Natural killer cell (primary cell): Measurements from ENCODE around the gene ACCSL. TPM values are rescaled to one million over a fixed set of nuclear protein-coding genes. Genes with fewer than 3 reads are reported as not detected.

ENCODE experiments used
- ATAC-seq, 3 donors: fragments of 150-1000 bp in 2 of 3; fragments of 200-7000 bp in 1 of 3; cut with Tn5 transposase; 1 replicate in 1 of 3; 2 replicates in 2 of 3; pipeline ENCODE4 v1.10.0; 2021; ENCODE audit warnings: mild to moderate bottlenecking in 2 of 3, moderate library complexity in 2 of 3
- DNase-seq, 2 donors: peaks; one replicate each; pipeline versions ENCODE4 v3.0.0 to v3.0.0-alpha.2; 2013 to 2021; ENCODE audit warnings: mixed read lengths in 1 of 2
- H3K27ac ChIP-seq: one replicate; pipeline ENCODE4 v1.5.1; 2013; ENCODE audit warnings: mild to moderate bottlenecking, low read length
- H3K27me3 ChIP-seq: one replicate; pipeline ENCODE4 v1.6.1; 2013; ENCODE audit warnings: low read length; ENCODE audit not compliant: control insufficient read depth, insufficient read depth
- H3K36me3 ChIP-seq: one replicate; pipeline ENCODE4 v1.6.1; 2013; ENCODE audit warnings: low read length; ENCODE audit not compliant: control insufficient read depth, insufficient read depth
- H3K4me1 ChIP-seq: one replicate; pipeline ENCODE4 v1.6.1; 2013; ENCODE audit warnings: low read length; ENCODE audit not compliant: control insufficient read depth, insufficient read depth
- H3K4me3 ChIP-seq: one replicate; pipeline ENCODE4 v1.5.1; 2013; ENCODE audit warnings: low read length
- H3K9me3 ChIP-seq: one replicate; pipeline ENCODE4 v1.6.1; 2013; ENCODE audit warnings: low read length; ENCODE audit not compliant: control insufficient read depth, insufficient read depth
- H3K27ac Mint-ChIP-seq, 2 donors: one replicate each; pipeline ENCODE4 v1.8.0; 2022; ENCODE audit warnings: mild to moderate bottlenecking in 2 of 2, mixed read lengths in 2 of 2, moderate library complexity in 1 of 2
- H3K27me3 Mint-ChIP-seq, 2 donors: one replicate each; pipeline ENCODE4 v1.8.0; 2022; ENCODE audit warnings: low read depth in 2 of 2, mixed read lengths in 2 of 2
- H3K36me3 Mint-ChIP-seq: one replicate; pipeline ENCODE4 v1.8.0; 2022; ENCODE audit warnings: mixed read lengths
- H3K4me1 Mint-ChIP-seq, 2 donors: one replicate each; pipeline ENCODE4 v1.8.0; 2022; ENCODE audit warnings: mixed read lengths in 2 of 2
- H3K4me3 Mint-ChIP-seq: one replicate; pipeline ENCODE4 v1.8.0; 2022; ENCODE audit warnings: mild to moderate bottlenecking, moderate library complexity, mixed read lengths
- H3K9me3 Mint-ChIP-seq, 2 donors: one replicate each; pipeline ENCODE4 v1.8.0; 2022; ENCODE audit warnings: mixed read lengths in 2 of 2
- WGBS: methylation state at CpG from one replicate; pipeline ENCODE4 v1.1.7; 2013; ENCODE audit warnings: missing lambda C conversion rate; ENCODE audit not compliant: insufficient coverage; 5-methylcytosine and 5-hydroxymethylcytosine counted together
- intact Hi-C: fragments of 100-400 bp; cut with micrococcal nuclease; formaldehyde crosslinking; loops from one replicate; pipeline ENCODE4 v1.14.2; 2022
- total RNA-seq, 4 donors: library from RNA; stranded (reverse); fragments of 120-200 nt in 1 of 4; gene quantifications; one replicate each; pipeline versions ENCODE4 v1.2.3 to v1.2.4, GENCODE V29; 2013 to 2022
- TF ChIP-seq, protein P1 (sequence below): fragments of 200-600 bp; IDR thresholded peaks from one replicate; pipeline ENCODE4 v1.8.0; 2022; ENCODE audit warnings: antibody characterized with exemption

Gene ACCSL
- total RNA-seq, 3 donors from 2014 or later (not counting 1 experiment from before 2014, with no cell fraction given), result not detected

DNA sequence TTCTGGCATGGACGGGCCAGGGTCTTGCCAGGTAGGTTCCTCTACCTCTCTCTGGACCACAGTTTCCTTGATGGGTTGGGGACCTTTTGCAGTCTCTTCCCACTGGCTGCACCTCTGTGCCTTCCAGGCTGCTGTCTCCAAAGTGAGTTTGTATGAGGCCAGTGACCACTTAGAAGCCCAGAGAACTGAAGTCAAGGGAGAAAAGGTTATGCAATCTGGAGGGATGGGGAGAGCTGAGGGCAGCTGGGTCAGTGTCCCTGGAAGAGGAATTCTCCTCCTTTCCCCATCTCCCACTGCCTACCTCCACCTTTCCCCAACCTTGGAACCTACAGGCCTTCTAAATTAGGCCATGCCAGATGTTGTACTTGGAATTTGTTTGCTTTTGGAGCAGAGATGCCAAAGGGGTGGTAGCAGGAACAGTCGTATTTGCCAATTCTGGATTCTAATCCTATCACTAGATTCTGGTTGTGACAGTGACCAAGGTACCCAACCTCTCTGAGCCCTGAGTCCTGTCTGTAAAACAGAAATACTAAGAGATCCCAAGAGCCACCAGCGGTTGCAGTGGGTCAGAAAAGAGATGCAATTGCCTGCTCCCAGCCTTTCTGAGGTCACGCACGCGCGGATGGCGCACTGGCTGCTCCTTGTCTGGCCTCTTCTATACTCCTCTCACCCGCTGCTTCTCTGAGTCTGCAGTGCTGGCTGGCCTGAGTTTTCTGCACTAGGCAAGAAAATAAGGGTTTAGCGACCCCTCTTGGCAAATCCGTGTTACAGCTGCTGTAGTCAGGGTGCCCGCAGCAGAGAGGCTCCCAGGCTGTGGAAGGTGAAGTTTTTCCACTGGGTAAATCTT is 10.7 kb upstream of the ACCSL start:
- Mint-ChIP-seq H3K27ac (no peak overlapping the region), H3K4me3 (no peak overlapping the region), H3K36me3 (no peaks in the 10 kb centered on the region), H3K9me3 (peaks cover 2 to 4% of the 10 kb centered on the region in 2 donors), H3K27me3 (peaks cover 3 to 12% of the 10 kb centered on the region in 2 donors), H3K4me1 (no peaks in the 10 kb centered on the region)
- no peaks in the 10 kb centered on the region for H3K36me3 ChIP-seq
- peak in 2 of 3 donors; percentile 34 to 61 for ATAC-seq
- intact Hi-C loops, result no loop called here
- H3K4me1 ChIP-seq, result no peaks in the 10 kb centered on the region
- no peak overlapping the region for H3K4me3 ChIP-seq
- no peaks in the 10 kb centered on the region for H3K27me3 ChIP-seq
- 42% methylated on average over 12 of the region's 12 CpGs for WGBS
- DNase-seq, result peak in 1 of 2 donors; percentile 46
- H3K27ac ChIP-seq, result no peak overlapping the region
- no peaks in the 10 kb centered on the region for H3K9me3 ChIP-seq
- TF ChIP-seq, protein P1, sequence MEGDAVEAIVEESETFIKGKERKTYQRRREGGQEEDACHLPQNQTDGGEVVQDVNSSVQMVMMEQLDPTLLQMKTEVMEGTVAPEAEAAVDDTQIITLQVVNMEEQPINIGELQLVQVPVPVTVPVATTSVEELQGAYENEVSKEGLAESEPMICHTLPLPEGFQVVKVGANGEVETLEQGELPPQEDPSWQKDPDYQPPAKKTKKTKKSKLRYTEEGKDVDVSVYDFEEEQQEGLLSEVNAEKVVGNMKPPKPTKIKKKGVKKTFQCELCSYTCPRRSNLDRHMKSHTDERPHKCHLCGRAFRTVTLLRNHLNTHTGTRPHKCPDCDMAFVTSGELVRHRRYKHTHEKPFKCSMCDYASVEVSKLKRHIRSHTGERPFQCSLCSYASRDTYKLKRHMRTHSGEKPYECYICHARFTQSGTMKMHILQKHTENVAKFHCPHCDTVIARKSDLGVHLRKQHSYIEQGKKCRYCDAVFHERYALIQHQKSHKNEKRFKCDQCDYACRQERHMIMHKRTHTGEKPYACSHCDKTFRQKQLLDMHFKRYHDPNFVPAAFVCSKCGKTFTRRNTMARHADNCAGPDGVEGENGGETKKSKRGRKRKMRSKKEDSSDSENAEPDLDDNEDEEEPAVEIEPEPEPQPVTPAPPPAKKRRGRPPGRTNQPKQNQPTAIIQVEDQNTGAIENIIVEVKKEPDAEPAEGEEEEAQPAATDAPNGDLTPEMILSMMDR, result peak; percentile 29

DNA sequence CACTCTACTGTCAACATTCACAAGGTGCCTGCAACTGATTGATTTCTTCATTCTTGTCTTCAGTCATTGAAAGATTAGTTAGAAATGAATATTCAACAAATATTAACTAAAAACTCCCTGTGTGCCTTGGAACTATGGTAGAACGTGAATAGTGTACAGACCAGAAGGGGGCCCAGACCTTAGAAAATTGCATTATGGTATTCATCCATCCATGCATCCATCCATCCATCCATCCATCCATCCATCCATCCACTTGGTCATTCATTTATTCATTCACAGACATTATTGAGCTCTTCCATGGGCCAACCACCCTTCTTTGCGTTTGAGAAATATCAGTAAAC is 10.2 kb upstream of the ACCSL start:
- no peaks in the 10 kb centered on the region for H3K27me3 ChIP-seq
- H3K4me1 ChIP-seq, result no peaks in the 10 kb centered on the region
- Mint-ChIP-seq H3K9me3 (peaks cover 2 to 4% of the 10 kb centered on the region in 2 donors), H3K36me3 (no peaks in the 10 kb centered on the region), H3K4me1 (no peaks in the 10 kb centered on the region), H3K27me3 (peaks cover 3 to 6% of the 10 kb centered on the region in 2 donors), H3K4me3 (no peak overlapping the region), H3K27ac (no peak overlapping the region)
- H3K27ac ChIP-seq, result no peak overlapping the region
- WGBS, result 100% methylated on average over 2 of the region's 2 CpGs
- no peaks in the 10 kb centered on the region for H3K9me3 ChIP-seq
- TF ChIP-seq, protein P1, result no peak
- ATAC-seq (no peak), DNase-seq (no peak)
- H3K4me3 ChIP-seq, result no peak overlapping the region
- H3K36me3 ChIP-seq, result no peaks in the 10 kb centered on the region
- intact Hi-C loops, result no loop called here

DNA sequence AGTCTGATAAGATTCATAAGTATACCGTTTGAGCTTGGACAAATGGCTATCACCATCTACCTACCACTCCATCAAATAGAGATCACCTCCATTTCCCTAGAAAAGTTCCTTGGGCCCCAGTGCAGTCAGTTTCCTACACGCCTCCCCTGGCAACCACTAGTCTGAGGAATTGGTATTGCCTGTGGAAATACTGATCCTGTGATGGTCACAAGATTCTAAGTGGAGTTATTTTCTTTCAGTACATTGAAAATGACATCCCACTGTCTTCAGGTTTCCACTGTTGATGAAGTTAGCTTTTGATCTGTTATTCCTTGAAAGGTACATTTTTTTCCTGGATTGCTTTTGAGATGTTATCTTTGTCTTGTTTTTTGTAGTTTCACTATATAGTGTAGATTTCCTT is 4.6 kb upstream of the ACCSL start:
- Mint-ChIP-seq H3K27ac (no peak overlapping the region), H3K4me3 (no peak overlapping the region), H3K36me3 (no peaks in the 10 kb centered on the region), H3K4me1 (no peaks in the 10 kb centered on the region), H3K27me3 (peaks cover 4 to 29% of the 10 kb centered on the region in 2 donors), H3K9me3 (peaks cover 2 to 4% of the 10 kb centered on the region in 2 donors)
- no peak for ATAC-seq
- no peak overlapping the region for H3K4me3 ChIP-seq
- no peaks in the 10 kb centered on the region for H3K4me1 ChIP-seq
- intact Hi-C loops, result no loop called here
- TF ChIP-seq, protein P1, result no peak
- H3K27me3 ChIP-seq, result no peaks in the 10 kb centered on the region
- no peaks in the 10 kb centered on the region for H3K9me3 ChIP-seq
- no peak for DNase-seq
- 94% methylated on average over 1 of the region's 2 CpGs for whole genome bisulfite sequencing
- no peaks in the 10 kb centered on the region for H3K36me3 ChIP-seq
- no peak overlapping the region for H3K27ac ChIP-seq
